Naive thymus-derived CD8-positive, alpha-beta T cell (primary cell): Measurements from ENCODE around the gene KIF25. TPM values are rescaled to one million over a fixed set of nuclear protein-coding genes. Genes with fewer than 3 reads are reported as not detected.
"Not testable (repeated sequence)": the region's sequence is repeated elsewhere in the genome, so short reads cannot be mapped to it uniquely, and the experiment has no call there.

ENCODE experiments used
- ATAC-seq, 2 donors: fragments of 150-1000 bp; cut with Tn5 transposase in 1 of 2; sonication (Bioruptor Pico), chemical (Tn5 transposase) in 1 of 2; 1 replicate in 1 of 2; 2 replicates in 1 of 2; pipeline ENCODE4 v1.10.0; 2021; ENCODE audit warnings: mild to moderate bottlenecking in 2 of 2, moderate library complexity in 2 of 2
- POLR2A ChIA-PET: fragments of 350-600 bp; sonication (Branson Sonifier 250); formaldehyde crosslinking; loops from one replicate; lab custom pipeline; 2021; ENCODE audit warnings: antibody characterized with exemption; lab: Charles Lee
- DNase-seq, 10 donors: peaks; one replicate each; pipeline versions ENCODE4 v3.0.0 to v3.0.0-alpha.2; 2020 to 2022
- H3K27ac Mint-ChIP-seq, 10 donors: one replicate each; pipeline ENCODE4 v1.8.0; 2020 to 2022; ENCODE audit warnings: mild to moderate bottlenecking in 10 of 10, mixed read lengths in 10 of 10, moderate library complexity in 4 of 10, inconsistent platforms in 1 of 10
- H3K27me3 Mint-ChIP-seq, 5 donors: one replicate each; pipeline ENCODE4 v1.8.0; 2021 to 2022; ENCODE audit warnings: mixed read lengths in 5 of 5
- H3K36me3 Mint-ChIP-seq, 3 donors: one replicate each; pipeline ENCODE4 v1.8.0; 2020 to 2022; ENCODE audit warnings: mixed read lengths in 3 of 3, mild to moderate bottlenecking in 2 of 3, inconsistent platforms in 1 of 3
- H3K4me1 Mint-ChIP-seq, 4 donors: one replicate each; pipeline ENCODE4 v1.8.0; 2021 to 2022; ENCODE audit warnings: mixed read lengths in 4 of 4
- H3K4me3 Mint-ChIP-seq, 10 donors: one replicate each; pipeline ENCODE4 v1.8.0; 2020 to 2022; ENCODE audit warnings: mild to moderate bottlenecking in 10 of 10, mixed read lengths in 10 of 10, moderate library complexity in 6 of 10, inconsistent platforms in 1 of 10
- H3K9me3 Mint-ChIP-seq, 9 donors: one replicate each; pipeline ENCODE4 v1.8.0; 2020 to 2022; ENCODE audit warnings: mixed read lengths in 9 of 9, mild to moderate bottlenecking in 3 of 9, inconsistent platforms in 1 of 9, moderate library complexity in 1 of 9
- polyA plus RNA-seq, 3 donors: library from polyadenylated mRNA; unstranded; fragments of 300-500 nt; fragmentation: Illumina TruSeq; gene quantifications; one replicate each; pipeline ENCODE4 v1.2.3, GENCODE V29; 2021
- total RNA-seq, 8 experiments: library from RNA in 2 of 8; stranded (reverse) in 2 of 8; gene quantifications; one replicate each; pipeline ENCODE4 v1.2.3 and lab custom pipeline; 2021 to 2026

Gene KIF25
- total and polyA plus RNA-seq, 5 experiments from 2014 or later, result not detected

DNA sequence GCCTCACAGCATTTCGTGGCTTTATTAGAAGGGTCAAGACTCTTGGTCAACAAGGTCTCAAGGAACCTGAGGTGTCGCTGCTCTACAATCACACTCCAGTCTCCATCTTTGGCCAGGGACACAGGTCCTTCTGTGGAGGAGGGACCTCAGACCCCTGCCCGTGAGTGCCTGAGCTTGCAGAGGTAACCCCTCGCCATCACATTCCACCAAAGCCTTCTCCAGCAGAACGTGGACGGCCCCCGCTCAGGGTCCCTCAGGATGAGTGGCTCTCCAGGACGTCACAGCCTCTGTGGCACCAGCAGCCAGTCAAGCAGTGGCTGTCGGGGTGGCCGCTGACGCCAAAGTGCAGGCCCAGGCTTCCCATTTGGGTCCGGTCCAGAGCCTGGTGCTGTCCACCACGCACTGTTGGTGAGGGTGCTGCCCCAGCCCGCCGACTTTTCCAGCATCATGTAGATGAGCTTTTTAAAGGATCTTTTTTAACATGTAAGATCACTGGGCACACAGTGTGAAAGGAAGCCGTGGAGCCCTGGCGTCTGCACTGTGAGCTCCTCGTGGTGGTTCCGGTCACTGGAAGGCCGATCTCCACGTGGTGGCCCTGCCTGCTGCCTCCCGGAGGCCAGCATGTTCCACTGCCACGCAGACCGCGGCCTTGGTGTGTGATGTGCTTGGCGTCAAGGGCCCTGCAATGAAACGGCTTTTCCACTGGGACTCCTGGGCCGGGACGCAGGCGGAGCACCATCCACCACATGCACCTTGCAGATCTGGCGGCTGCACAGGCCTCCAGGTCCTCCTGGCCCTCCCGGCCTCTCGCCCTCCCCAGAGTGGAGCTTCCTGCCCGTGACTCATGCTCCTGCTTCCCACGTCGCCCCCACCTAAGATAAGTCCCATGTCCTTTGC is 8.3 kb upstream of the KIF25 start:
- Mint-ChIP-seq H3K4me3 (no peak overlapping the region), H3K27ac (no peak overlapping the region), H3K27me3 (peaks cover 0 to 10% (median 5%) of the 10 kb centered on the region in 5 donors), H3K9me3 (no peaks in the 10 kb centered on the region), H3K36me3 (no peaks in the 10 kb centered on the region), H3K4me1 (no peaks in the 10 kb centered on the region)
- POLR2A ChIA-PET, result no interaction called here
- DNase-seq, result no peak
- no peak for ATAC-seq

DNA sequence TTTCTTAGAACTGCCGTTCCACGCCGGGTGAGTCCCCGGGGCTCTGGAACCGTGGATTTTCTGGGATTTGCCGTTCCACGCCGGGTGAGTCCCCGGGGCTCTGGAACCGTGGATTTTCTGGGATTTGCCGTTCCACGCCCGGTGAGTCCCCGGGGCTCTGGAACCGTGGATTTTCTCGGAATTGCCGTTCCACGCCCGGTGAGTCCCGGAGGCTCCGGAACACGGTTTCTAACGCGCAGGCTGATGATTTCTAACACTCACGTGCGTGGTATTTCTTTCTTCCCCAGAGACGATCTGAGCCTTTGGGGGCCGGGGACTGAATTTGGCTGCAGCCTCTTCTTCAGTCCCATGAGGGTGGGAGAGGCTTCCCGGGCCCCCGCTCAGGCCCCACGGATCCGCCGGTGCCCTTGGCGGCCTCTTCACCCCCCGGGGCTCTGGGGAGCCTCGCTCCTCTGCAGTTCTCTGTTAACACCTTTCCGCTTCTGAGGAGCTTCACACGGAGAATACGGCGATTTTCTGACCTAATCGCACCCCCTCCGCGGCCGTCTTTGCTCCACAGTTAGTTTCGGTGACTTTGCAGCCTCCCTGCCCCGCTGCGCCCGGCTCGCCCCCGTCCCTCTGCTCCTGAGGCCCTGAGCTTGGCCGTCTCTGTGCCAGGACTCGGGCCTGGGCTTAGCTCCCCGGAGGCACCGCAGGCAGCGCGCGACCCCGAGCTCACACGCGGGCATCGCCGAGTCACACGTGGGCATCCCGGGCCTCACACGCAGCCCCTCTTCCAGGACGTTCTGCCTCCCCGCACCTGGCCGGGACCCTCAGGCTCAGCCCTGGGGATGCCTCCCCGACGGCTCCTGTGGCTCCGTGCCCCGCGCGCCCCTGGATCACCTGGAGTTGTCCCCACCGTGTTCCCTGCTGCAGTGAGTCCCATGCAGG is 7.2 kb upstream of the KIF25 start:
- no peak for ATAC-seq
- H3K27me3 Mint-ChIP-seq, result peaks cover 0 to 16% (median 3%) of the 10 kb centered on the region in 5 donors
- H3K36me3 Mint-ChIP-seq, result no peaks in the 10 kb centered on the region
- POLR2A ChIA-PET, result no interaction called here
- no peak overlapping the region for H3K4me3 Mint-ChIP-seq
- H3K27ac Mint-ChIP-seq, result no peak overlapping the region
- H3K4me1 Mint-ChIP-seq, result no peaks in the 10 kb centered on the region
- no peak for DNase-seq
- H3K9me3 Mint-ChIP-seq, result no peaks in the 10 kb centered on the region

GRCh38 chr6:167993169-167993568 is 4.3 kb upstream of the KIF25 start:
- Mint-ChIP-seq H3K27me3 (peaks cover 2 to 32% (median 10%) of the 10 kb centered on the region in 5 donors), H3K27ac (no peak overlapping the region), H3K4me3 (no peak overlapping the region)

GRCh38 chr6:167993831-167994230 is 3.6 kb upstream of the KIF25 start:
- Mint-ChIP-seq H3K27me3 (peaks cover 2 to 37% (median 11%) of the 10 kb centered on the region in 5 donors), H3K27ac (no peak overlapping the region), H3K4me3 (no peak overlapping the region), H3K9me3 (peaks cover 0 to 8% (median 0%) of the 10 kb centered on the region in 9 donors), H3K36me3 (peaks cover 0 to 8% (median 0%) of the 10 kb centered on the region in 3 donors), H3K4me1 (no peaks in the 10 kb centered on the region)
- DNase-seq (no peak), ATAC-seq (no peak)
- POLR2A ChIA-PET, result no interaction called here

More at GRCh38 chr6:167993169-167993568, 4.3 kb upstream of the KIF25 start:
- DNase-seq (no peak), ATAC-seq (no peak)
- Mint-ChIP-seq H3K9me3 (peaks cover 0 to 7% (median 0%) of the 10 kb centered on the region in 9 donors), H3K36me3 (peaks cover 0 to 6% (median 0%) of the 10 kb centered on the region in 3 donors), H3K4me1 (no peaks in the 10 kb centered on the region)
- POLR2A ChIA-PET, result no interaction called here

DNA sequence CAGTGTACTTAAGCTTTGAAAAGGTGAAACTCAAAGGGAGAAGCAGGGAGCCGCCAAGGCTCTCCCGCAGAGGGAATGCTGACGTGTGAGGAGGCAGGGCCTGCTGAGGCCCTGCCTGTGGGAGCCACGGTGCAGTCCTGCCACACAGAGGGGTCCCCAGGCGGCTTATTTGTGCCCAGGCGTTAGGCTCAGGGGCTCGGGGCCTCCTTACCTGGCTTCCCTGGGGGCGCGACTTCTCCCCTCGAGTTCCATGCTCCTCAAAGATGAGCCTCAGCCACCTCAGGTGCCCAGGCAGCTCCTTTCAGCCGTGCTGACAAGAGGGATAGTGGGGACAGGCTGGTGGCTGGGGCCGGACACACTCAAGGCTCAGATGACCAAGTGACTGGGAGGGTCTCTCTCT is 2.2 kb upstream of the KIF25 start:
- Mint-ChIP-seq H3K9me3 (peaks cover 0 to 8% (median 0%) of the 10 kb centered on the region in 9 donors), H3K4me1 (no peaks in the 10 kb centered on the region), H3K36me3 (peaks cover 0 to 8% (median 0%) of the 10 kb centered on the region in 3 donors), H3K27ac (no peak overlapping the region), H3K4me3 (no peak overlapping the region), H3K27me3 (peaks cover 2 to 37% (median 11%) of the 10 kb centered on the region in 5 donors)
- ATAC-seq (no peak), DNase-seq (peak in 1 of 10 donors; percentile 41)
- POLR2A ChIA-PET, result no interaction called here

GRCh38 chr6:167995731-167996151 is 1.7 kb upstream of the KIF25 start:
- Mint-ChIP-seq H3K4me1 (no peaks in the 10 kb centered on the region), H3K27me3 (peaks cover 2 to 37% (median 11%) of the 10 kb centered on the region in 5 donors), H3K36me3 (peaks cover 0 to 8% (median 0%) of the 10 kb centered on the region in 3 donors), H3K9me3 (peaks cover 0 to 8% (median 0%) of the 10 kb centered on the region in 9 donors), H3K4me3 (peak overlapping the region in 1 of 10 donors; percentile 47), H3K27ac (no peak overlapping the region)
- DNase-seq, result no peak
- ATAC-seq, result no peak
- POLR2A ChIA-PET, result no interaction called here

GRCh38 chr6:167996424-167997199 is 859 bp upstream of the KIF25 start:
- Mint-ChIP-seq H3K9me3 (peaks cover 0 to 8% (median 0%) of the 10 kb centered on the region in 9 donors), H3K4me1 (no peaks in the 10 kb centered on the region), H3K4me3 (peak overlapping the region in 2 of 10 donors; percentile 19 to 47), H3K36me3 (peaks cover 0 to 8% (median 0%) of the 10 kb centered on the region in 3 donors), H3K27me3 (peaks cover 2 to 37% (median 11%) of the 10 kb centered on the region in 5 donors), H3K27ac (no peak overlapping the region)
- POLR2A ChIA-PET, result no interaction called here
- DNase-seq, result no peak
- no peak for ATAC-seq

GRCh38 chr6:167998215-167998614 is 744 bp downstream of the KIF25 start:
- Mint-ChIP-seq H3K4me3 (no peak overlapping the region), H3K27ac (no peak overlapping the region), H3K36me3 (peaks cover 0 to 8% (median 0%) of the 10 kb centered on the region in 3 donors)

DNA sequence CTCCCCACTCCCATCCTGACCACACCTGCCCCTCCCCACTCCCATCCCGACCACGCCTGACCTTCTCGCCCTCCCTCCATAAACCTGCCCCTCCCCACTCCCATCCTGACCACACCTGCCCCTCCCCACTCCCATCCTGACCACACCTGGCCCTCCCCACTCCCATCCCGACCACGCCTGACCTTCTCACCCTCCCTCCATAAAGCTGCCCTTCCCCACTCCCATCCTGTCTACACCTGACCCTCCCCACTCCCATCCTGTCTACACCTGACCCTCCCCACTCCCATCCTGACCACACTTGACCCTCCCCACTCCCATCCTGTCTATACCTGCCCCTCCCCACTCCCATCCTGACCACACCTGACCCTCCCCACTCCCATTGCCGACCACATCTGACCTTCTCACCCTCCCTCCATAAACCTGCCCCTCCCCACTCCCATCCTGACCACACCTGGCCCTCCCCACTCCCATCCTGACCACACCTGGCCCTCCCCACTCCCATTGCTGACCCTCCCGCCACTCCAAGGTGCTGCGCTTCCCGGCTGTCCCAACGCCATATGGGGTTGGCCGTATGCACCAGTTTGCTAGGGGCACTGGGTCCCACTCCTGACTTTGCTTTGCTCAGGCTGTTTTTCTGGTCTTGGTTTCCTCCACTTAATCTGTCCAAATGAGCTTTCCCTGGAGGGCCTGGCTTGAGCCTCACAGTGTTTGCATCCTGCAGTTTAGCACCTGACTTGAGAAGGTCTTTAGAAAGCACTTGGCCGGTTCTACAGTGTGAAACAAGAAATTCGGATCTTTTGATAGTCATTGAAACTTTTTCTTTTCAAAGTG is 2.9 kb downstream of the KIF25 start:
- Mint-ChIP-seq H3K9me3 (peaks cover 0 to 8% (median 0%) of the 10 kb centered on the region in 9 donors), H3K4me3 (no peak overlapping the region), H3K4me1 (no peaks in the 10 kb centered on the region), H3K27ac (no peak overlapping the region), H3K27me3 (peaks cover 0 to 44% (median 13%) of the 10 kb centered on the region in 5 donors), H3K36me3 (peaks cover 0 to 8% (median 0%) of the 10 kb centered on the region in 3 donors)
- POLR2A ChIA-PET, result no interaction called here
- no peak for ATAC-seq
- peak in 1 of 10 donors; percentile 44 for DNase-seq

More at GRCh38 chr6:167998215-167998614, 744 bp downstream of the KIF25 start:
- H3K9me3 Mint-ChIP-seq, result peaks cover 0 to 8% (median 0%) of the 10 kb centered on the region in 9 donors
- no peaks in the 10 kb centered on the region for H3K4me1 Mint-ChIP-seq
- POLR2A ChIA-PET, result no interaction called here
- DNase-seq, result no peak
- no peak for ATAC-seq
- peaks cover 2 to 44% (median 15%) of the 10 kb centered on the region in 5 donors for H3K27me3 Mint-ChIP-seq

- Mint-ChIP-seq H3K27ac (no peak overlapping the region), H3K4me3 (no peak overlapping the region), H3K9me3 (peaks cover 0 to 8% (median 0%) of the 10 kb centered on the region in 9 donors), H3K27me3 (peaks cover 0 to 38% (median 13%) of the 10 kb centered on the region in 5 donors), H3K36me3 (peaks cover 0 to 8% (median 0%) of the 10 kb centered on the region in 3 donors), H3K4me1 (no peaks in the 10 kb centered on the region)
- ATAC-seq (no peak), DNase-seq (no peak)
- POLR2A ChIA-PET, result no interaction called here
These were observed 3.5 kb downstream of the KIF25 start for GRCh38 chr6:168001029-168001332.

DNA sequence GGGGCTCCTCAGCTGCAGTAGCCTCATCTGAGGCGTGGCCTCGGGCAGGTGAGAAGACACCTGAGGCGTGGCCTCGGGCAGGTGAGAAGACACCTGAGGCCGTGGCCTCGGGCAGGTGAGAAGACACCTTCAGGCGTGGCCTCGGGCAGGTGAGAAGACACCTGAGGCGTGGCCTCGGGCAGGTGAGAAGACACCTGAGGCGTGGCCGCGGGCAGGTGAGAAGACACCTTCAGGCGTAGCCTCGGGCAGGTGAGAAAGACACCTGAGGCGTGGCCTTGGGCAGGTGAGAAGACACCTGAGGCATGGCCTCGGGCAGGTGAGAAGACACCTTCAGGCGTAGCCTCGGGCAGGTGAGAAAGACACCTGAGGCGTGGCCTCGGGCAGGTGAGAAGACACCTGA is 4.0 kb downstream of the KIF25 start:
- DNase-seq, H3K4me1 Mint-ChIP-seq, POLR2A ChIA-PET, H3K36me3 Mint-ChIP-seq, ATAC-seq, H3K27ac Mint-ChIP-seq, H3K4me3 Mint-ChIP-seq, H3K9me3 Mint-ChIP-seq: not testable (repeated sequence)
- peaks cover 0 to 37% (median 9%) of the 10 kb centered on the region in 5 donors for H3K27me3 Mint-ChIP-seq
